HEK293 (cell line): ENCODE results near the gene C19orf47.

Experiments
- ATF2 ChIP-seq: fragments of 450-650 bp; formaldehyde crosslinking; IDR thresholded peaks from 2 replicates; pipeline ENCODE4 v1.5.1; 2016; ENCODE audit warnings: missing biosample characterization, missing genetic modification characterization, low read depth
- GLIS2 ChIP-seq: fragments of 450-650 bp; formaldehyde crosslinking; IDR thresholded peaks from 2 replicates; pipeline ENCODE4 v1.5.1; 2016; ENCODE audit warnings: missing biosample characterization, missing genetic modification characterization
- KLF7 ChIP-seq: fragments of 450-650 bp; formaldehyde crosslinking; IDR thresholded peaks from 2 replicates; pipeline ENCODE4 v1.5.1; 2016; ENCODE audit warnings: missing biosample characterization, missing genetic modification characterization, borderline replicate concordance
- OSR2 ChIP-seq: fragments of 450-650 bp; formaldehyde crosslinking; IDR thresholded peaks from 2 replicates; pipeline ENCODE4 v1.5.1; 2016; ENCODE audit warnings: missing biosample characterization, missing genetic modification characterization
- OVOL3 ChIP-seq: fragments of 450-650 bp; formaldehyde crosslinking; IDR thresholded peaks from 2 replicates; pipeline ENCODE4 v1.5.1; 2016; ENCODE audit warnings: missing biosample characterization, missing genetic modification characterization
- SALL2 ChIP-seq: fragments of 450-650 bp; formaldehyde crosslinking; IDR thresholded peaks from 2 replicates; pipeline ENCODE4 v1.5.0; 2017; ENCODE audit warnings: missing biosample characterization, mild to moderate bottlenecking, missing genetic modification characterization, borderline replicate concordance
- SP3 ChIP-seq: fragments of 450-650 bp; formaldehyde crosslinking; IDR thresholded peaks from 2 replicates; pipeline ENCODE4 v1.5.1; 2016; ENCODE audit warnings: missing biosample characterization, missing genetic modification characterization
- TRIM28 ChIP-seq: IDR thresholded peaks from 2 replicates; pipeline ENCODE4 v1.6.1; 2011; ENCODE audit warnings: low read length, control low read depth, borderline replicate concordance
- TSHZ1 ChIP-seq: fragments of 450-650 bp; formaldehyde crosslinking; IDR thresholded peaks from 2 replicates; pipeline ENCODE4 v1.5.1; 2016; ENCODE audit warnings: missing biosample characterization, missing genetic modification characterization, borderline replicate concordance
- ZFP69B ChIP-seq: fragments of 450-650 bp; formaldehyde crosslinking; IDR thresholded peaks from 2 replicates; pipeline ENCODE4 v1.5.1; 2016; ENCODE audit warnings: missing biosample characterization, missing genetic modification characterization
- ZNF132 ChIP-seq: fragments of 450-650 bp; formaldehyde crosslinking; IDR thresholded peaks from 2 replicates; pipeline ENCODE4 v1.5.1; 2017; ENCODE audit warnings: missing biosample characterization, missing genetic modification characterization, borderline replicate concordance
- ZNF221 ChIP-seq: fragments of 450-650 bp; formaldehyde crosslinking; IDR thresholded peaks from 2 replicates; pipeline ENCODE4 v1.5.1; 2017; ENCODE audit warnings: missing biosample characterization, missing genetic modification characterization, borderline replicate concordance
- ZNF26 ChIP-seq: fragments of 450-650 bp; formaldehyde crosslinking; IDR thresholded peaks from 2 replicates; pipeline ENCODE4 v1.5.1; 2016; ENCODE audit warnings: missing biosample characterization, missing genetic modification characterization
- ZNF266 ChIP-seq: fragments of 450-650 bp; formaldehyde crosslinking; IDR thresholded peaks from 2 replicates; pipeline ENCODE4 v1.5.1; 2016; ENCODE audit warnings: missing biosample characterization, missing genetic modification characterization, low read depth
- ZNF274 ChIP-seq, 2 experiments: fragments of 200-500 bp in 1 of 2; fragments of 450-650 bp in 1 of 2; sonication (Bioruptor generic) in 1 of 2; formaldehyde crosslinking in 1 of 2; IDR thresholded peaks; 2 replicates each; pipeline versions ENCODE4 v1.5.1 to v1.6.1; 2014 to 2016; ENCODE audit warnings: borderline replicate concordance in 1 of 2, inconsistent platforms in 1 of 2, low read length in 1 of 2, missing biosample characterization in 1 of 2, missing genetic modification characterization in 1 of 2
- ZNF335 ChIP-seq: fragments of 450-650 bp; formaldehyde crosslinking; conservative IDR thresholded peaks from 2 replicates; pipeline ENCODE4 v1.5.1; 2016; ENCODE audit warnings: missing biosample characterization, missing genetic modification characterization
- ZNF341 ChIP-seq: fragments of 450-650 bp; formaldehyde crosslinking; IDR thresholded peaks from 2 replicates; pipeline ENCODE4; 2016; ENCODE audit warnings: low read depth, missing biosample characterization, missing genetic modification characterization
- ZNF398 ChIP-seq: fragments of 450-650 bp; formaldehyde crosslinking; IDR thresholded peaks from 2 replicates; pipeline ENCODE4 v1.5.1; 2017; ENCODE audit warnings: missing biosample characterization, missing genetic modification characterization
- ZNF48 ChIP-seq: fragments of 450-650 bp; formaldehyde crosslinking; IDR thresholded peaks from 2 replicates; pipeline ENCODE4 v1.5.1; 2016; ENCODE audit warnings: missing biosample characterization, missing genetic modification characterization
- ZNF580 ChIP-seq: fragments of 450-650 bp; formaldehyde crosslinking; IDR thresholded peaks from 2 replicates; pipeline ENCODE4 v1.5.1; 2016; ENCODE audit warnings: missing biosample characterization, missing genetic modification characterization
- ZNF600 ChIP-seq: fragments of 450-650 bp; formaldehyde crosslinking; IDR thresholded peaks from 2 replicates; pipeline ENCODE4 v1.5.1; 2016; ENCODE audit warnings: missing biosample characterization, missing genetic modification characterization
- ZNF843 ChIP-seq: fragments of 450-650 bp; formaldehyde crosslinking; IDR thresholded peaks from 2 replicates; pipeline ENCODE4 v1.5.1; 2016; ENCODE audit warnings: missing biosample characterization, missing genetic modification characterization
- TF ChIP-seq, protein P1 (sequence below): fragments of 450-650 bp; formaldehyde crosslinking; IDR thresholded peaks from 2 replicates; pipeline ENCODE4 v1.5.1; 2016; ENCODE audit warnings: missing biosample characterization, missing genetic modification characterization
- TF ChIP-seq, protein P2 (sequence below): fragments of 450-650 bp; formaldehyde crosslinking; IDR thresholded peaks from 2 replicates; pipeline ENCODE4 v1.5.1; 2016; ENCODE audit warnings: missing biosample characterization, missing genetic modification characterization
- TF ChIP-seq, protein P3 (sequence below): fragments of 450-650 bp; formaldehyde crosslinking; IDR thresholded peaks from 2 replicates; pipeline ENCODE4 v1.5.1; 2017; ENCODE audit warnings: missing biosample characterization, missing genetic modification characterization

C19orf47 gene

DNA sequence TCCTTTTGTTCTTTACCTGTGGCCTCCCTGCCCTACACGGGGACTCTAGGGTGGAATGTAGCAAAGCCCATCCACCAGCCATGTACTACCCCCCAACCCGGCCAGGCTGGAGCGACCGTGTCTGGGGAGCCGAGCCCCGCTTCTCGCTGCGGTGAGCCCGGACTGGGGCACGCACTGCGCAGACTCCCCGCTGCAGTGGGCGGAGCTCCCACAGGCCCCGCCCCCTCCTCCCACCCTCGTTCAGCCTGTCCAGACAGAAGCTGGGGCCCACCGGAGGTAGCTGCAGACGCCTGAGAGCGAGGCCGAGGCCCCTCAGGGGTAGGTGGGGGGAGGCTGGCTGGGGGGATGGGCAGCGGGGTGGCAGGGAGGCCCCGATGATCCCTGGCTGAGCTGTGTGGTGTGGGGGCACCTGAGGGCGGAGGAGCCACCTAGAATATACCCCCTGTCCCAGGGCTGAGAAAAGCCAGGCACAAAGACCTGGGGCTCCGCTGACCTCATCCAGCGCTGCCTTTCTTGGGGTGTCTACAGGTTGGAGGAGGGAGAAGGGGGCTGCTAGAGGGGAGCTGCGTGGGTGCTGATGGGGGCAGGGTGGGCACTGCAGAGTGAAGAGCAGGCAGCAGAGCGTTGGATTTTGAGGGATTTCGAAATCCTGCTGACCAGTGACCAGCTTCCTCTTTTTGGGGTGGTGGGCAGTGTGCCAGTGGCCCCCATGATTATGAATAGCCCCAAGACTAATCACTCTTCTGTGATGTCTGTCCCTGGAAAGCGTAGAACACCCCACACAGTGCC is 17.6 kb upstream of the C19orf47 start (continued):
- TF ChIP-seq ZNF580 (0 out of 2 replicates have a peak, but pooled peaks have one; percentile 19), ZNF48 (no peak), ZNF341 (peak; percentile 77), SALL2 (no peak), TRIM28 (no peak), ZNF266 (no peak), ZFP69B (tag by site-specific recombination) (peak; percentile 82), OVOL3 (tag by site-specific recombination) (no peak), ZNF398 (tag by site-specific recombination) (peak; percentile 90), OSR2 (tag by site-specific recombination) (peak; percentile 62; the same call in 1 of the 2 replicates), ZNF600 (tag by site-specific recombination) (peak; percentile 23; the same call in 1 of the 2 replicates), ZNF26 (tag by site-specific recombination) (no peak), ZNF132 (no peak), SP3 (peak; percentile 82), ZNF843 (tag by site-specific recombination) (no peak), ATF2 (tag by site-specific recombination) (no peak), GLIS2 (peak; percentile 56), ZNF274 (IDR thresholded peaks at IDR 0.05; ENCODE audit: low read length) (no peak), ZNF274 (tag by site-specific recombination; IDR thresholded peaks at IDR 0.05; ENCODE audit: borderline replicate concordance) (no peak), KLF7 (no peak), ZNF221 (tag by site-specific recombination) (no peak), ZNF335 (tag by site-specific recombination) (peak; percentile 74), TSHZ1 (tag by site-specific recombination) (no peak)
- TF ChIP-seq, protein P1, sequence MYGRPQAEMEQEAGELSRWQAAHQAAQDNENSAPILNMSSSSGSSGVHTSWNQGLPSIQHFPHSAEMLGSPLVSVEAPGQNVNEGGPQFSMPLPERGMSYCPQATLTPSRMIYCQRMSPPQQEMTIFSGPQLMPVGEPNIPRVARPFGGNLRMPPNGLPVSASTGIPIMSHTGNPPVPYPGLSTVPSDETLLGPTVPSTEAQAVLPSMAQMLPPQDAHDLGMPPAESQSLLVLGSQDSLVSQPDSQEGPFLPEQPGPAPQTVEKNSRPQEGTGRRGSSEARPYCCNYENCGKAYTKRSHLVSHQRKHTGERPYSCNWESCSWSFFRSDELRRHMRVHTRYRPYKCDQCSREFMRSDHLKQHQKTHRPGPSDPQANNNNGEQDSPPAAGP (tag by site-specific recombination) = no peak
- TF ChIP-seq, protein P2, sequence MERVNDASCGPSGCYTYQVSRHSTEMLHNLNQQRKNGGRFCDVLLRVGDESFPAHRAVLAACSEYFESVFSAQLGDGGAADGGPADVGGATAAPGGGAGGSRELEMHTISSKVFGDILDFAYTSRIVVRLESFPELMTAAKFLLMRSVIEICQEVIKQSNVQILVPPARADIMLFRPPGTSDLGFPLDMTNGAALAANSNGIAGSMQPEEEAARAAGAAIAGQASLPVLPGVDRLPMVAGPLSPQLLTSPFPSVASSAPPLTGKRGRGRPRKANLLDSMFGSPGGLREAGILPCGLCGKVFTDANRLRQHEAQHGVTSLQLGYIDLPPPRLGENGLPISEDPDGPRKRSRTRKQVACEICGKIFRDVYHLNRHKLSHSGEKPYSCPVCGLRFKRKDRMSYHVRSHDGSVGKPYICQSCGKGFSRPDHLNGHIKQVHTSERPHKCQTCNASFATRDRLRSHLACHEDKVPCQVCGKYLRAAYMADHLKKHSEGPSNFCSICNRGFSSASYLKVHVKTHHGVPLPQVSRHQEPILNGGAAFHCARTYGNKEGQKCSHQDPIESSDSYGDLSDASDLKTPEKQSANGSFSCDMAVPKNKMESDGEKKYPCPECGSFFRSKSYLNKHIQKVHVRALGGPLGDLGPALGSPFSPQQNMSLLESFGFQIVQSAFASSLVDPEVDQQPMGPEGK (tag by site-specific recombination) = peak; percentile 73
- TF ChIP-seq, protein P3, sequence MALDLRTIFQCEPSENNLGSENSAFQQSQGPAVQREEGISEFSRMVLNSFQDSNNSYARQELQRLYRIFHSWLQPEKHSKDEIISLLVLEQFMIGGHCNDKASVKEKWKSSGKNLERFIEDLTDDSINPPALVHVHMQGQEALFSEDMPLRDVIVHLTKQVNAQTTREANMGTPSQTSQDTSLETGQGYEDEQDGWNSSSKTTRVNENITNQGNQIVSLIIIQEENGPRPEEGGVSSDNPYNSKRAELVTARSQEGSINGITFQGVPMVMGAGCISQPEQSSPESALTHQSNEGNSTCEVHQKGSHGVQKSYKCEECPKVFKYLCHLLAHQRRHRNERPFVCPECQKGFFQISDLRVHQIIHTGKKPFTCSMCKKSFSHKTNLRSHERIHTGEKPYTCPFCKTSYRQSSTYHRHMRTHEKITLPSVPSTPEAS (tag by site-specific recombination) = no peak
